ENCODE measurements around the gene RPS6KB1. TPM values are rescaled to one million over a fixed set of nuclear protein-coding genes. Genes with fewer than 3 reads are reported as not detected.

Gene RPS6KB1
- total and polyA plus RNA-seq, 9 of the 15 experiments (the other 6 are each of a cell fraction or from before 2014, with no cell fraction given), result 8.8 to 60.7 (median 35.1) TPM

DNA sequence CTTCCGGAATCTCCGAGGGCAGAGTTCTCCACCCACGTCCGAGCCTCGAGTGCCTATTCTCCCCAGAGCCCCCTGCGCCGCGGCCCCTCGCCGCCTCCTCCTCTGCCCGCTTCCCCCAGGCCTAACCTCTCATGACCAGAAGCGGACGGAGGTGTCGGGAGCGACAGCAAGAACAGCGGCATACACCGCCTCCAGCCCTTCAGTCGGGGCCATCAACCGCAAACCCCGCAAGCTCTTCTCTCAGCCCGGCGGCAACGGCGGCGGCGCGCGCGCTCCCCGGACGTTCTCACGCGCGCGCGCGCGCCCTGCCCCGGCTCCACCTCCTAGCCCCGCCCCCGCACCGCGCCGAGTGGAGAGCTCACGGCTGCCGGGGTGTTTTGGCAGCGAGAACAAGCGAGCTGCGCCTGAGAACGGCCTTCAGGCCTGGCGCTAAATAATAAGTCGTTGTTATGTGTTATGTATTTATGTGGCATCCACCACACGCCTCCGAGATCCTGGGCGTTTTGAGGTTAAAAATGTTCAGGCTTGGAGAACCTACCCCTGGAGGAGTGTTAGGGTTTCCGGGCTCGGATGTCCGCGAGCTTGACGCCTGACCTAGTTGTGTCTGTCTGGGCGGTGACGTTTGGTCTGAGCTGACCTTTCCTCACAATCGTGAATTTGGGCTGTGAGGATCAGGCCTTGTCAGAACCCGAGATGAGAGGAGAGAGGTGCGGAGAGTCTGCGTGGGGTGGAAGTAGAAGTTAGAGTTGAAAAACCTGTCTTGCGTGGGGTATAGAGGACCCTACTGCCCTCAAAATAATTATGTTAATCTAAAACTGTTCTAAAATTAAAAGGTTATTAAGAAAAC is 71.8 kb downstream of the RPS6KB1 start, which contains the start of gene RNFT1 (continued):
- TF ChIP-seq ZNF407 (IDR thresholded peaks at IDR 0.05; ENCODE audit: low read depth) (no peak), NFATC3 (IDR thresholded peaks at IDR 0.05) (peak; percentile 100), ARID1B (IDR thresholded peaks at IDR 0.05) (peak; percentile 52; the same call in 1 of the 2 replicates), RNF2 (IDR thresholded peaks at IDR 0.05) (0 out of 2 replicates have a peak, but pooled peaks have one; percentile 50), ID3 (CRISPR knock-in tag; IDR thresholded peaks at IDR 0.05) (no peak), ID3 (tag; IDR thresholded peaks at IDR 0.05) (peak; percentile 92), CREB3 (tag; conservative IDR thresholded peaks at IDR 0.05; ENCODE audit: low read depth) (0 out of 2 replicates have a peak, but pooled peaks have one; percentile 52), BRD9 (IDR thresholded peaks at IDR 0.05; ENCODE audit: low read depth, partially characterized antibody) (no peak), ESRRA (IDR thresholded peaks at IDR 0.05; ENCODE audit: borderline replicate concordance, low read depth) (peak; percentile 85; the same call in 1 of the 2 replicates)
- TF ChIP-seq, protein P1, sequence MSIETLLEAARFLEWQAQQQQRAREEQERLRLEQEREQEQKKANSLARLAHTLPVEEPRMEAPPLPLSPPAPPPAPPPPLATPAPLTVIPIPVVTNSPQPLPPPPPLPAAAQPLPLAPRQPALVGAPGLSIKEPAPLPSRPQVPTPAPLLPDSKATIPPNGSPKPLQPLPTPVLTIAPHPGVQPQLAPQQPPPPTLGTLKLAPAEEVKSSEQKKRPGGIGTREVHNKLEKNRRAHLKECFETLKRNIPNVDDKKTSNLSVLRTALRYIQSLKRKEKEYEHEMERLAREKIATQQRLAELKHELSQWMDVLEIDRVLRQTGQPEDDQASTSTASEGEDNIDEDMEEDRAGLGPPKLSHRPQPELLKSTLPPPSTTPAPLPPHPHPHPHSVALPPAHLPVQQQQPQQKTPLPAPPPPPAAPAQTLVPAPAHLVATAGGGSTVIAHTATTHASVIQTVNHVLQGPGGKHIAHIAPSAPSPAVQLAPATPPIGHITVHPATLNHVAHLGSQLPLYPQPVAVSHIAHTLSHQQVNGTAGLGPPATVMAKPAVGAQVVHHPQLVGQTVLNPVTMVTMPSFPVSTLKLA (conservative IDR thresholded peaks at IDR 0.05), result peak; percentile 42 to 57; a peak in 3 of 4 replicates
